ENCODE measurements around the gene SLC2A2. TPM values are rescaled to one million over a fixed set of nuclear protein-coding genes. Genes with fewer than 3 reads are reported as not detected.

SLC2A2 gene
- total RNA-seq, 1 donor from 2014 or later, result 22.4 TPM

GRCh38 chr3:171028779-171029232 is 2.3 kb upstream of the SLC2A2 start:
- DNase-seq (ENCODE audit: low spot score), result peak; percentile 14

DNA sequence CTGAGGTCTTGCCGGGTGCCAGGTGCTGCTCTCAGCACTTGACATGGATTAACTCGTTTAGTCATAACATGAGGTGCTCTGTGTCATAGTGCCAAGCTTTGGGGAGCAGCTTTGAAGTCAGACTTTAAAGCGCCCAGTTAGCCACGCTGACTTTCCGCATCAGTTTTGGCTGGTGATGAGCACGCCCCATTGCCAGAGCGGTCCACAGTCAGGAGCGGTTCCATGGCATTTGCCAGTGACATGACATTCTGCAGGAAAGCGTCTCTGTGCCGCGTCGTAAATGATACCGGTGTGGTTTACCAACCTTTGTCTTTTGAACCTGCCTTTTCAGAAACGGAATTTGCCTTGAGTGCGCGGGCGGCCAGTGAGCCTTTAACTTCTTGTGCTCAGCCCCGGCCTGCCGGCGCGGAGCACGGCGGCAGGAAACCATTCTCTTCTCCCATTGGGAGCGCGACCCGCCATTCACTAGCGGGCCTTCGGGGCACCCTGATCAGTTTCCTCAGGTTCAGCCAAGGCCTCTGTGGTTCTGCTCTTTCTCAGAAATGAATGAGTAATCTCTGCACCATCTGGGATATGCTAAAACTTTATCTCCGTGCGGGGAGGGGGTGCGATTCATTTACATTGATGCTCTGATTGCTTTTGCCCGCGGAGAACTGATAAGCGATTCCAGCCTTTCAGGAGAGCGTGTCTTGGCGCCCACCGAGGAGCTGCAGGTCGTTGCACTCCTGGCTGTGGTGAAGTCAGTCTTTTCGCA is 1.7 kb upstream of the SLC2A2 start:
- peak; percentile 57 for DNase-seq (ENCODE audit: low spot score)

DNA sequence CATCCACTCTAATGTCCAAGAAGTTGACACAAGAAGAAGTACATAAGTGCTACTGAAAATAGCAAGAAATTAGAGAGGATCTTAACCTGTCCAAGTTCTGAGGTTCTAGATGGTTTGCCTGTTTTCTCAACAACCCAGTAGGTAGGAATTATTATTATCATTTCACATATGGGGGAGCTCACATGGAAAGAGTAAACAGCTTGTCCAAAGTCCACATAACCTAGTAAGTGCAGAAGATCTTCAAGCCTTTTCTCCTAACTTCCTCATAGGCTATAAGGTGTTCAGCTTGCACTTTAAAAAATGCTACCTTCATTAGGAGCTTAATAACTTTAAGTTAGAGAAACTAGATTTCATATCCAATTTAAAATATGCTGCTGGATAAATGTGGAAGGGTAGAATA is 3.0 kb downstream of the SLC2A2 start:
- no peak for DNase-seq (ENCODE audit: low spot score)

DNA sequence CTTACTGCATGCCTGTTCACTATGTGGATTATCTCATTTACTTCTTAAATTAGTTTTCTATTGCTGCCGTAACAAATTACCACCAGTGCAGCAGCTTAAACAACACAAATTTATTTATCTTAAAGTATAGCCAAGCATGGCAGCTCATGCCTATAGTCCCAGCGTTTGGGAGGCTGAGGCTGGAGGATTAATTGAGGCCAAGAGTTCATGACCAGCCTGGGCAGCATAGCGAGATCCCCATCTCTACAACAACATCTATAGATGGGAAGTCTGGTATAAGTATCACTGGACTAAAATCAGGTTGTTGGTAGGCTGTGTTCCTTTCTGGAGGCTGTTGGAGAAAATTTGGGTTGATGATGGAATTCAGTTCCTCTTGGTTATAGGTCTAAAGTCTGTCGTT is 5.1 kb downstream of the SLC2A2 start:
- no peak for DNase-seq (ENCODE audit: low spot score)

GRCh38 chr3:171018156-171018935 is 8.2 kb downstream of the SLC2A2 start:
- no peak for DNase-seq (ENCODE audit: low spot score)

GRCh38 chr3:171013822-171014748 is 12.4 kb downstream of the SLC2A2 start:
- no peak for DNase-seq (ENCODE audit: low spot score)

DNA sequence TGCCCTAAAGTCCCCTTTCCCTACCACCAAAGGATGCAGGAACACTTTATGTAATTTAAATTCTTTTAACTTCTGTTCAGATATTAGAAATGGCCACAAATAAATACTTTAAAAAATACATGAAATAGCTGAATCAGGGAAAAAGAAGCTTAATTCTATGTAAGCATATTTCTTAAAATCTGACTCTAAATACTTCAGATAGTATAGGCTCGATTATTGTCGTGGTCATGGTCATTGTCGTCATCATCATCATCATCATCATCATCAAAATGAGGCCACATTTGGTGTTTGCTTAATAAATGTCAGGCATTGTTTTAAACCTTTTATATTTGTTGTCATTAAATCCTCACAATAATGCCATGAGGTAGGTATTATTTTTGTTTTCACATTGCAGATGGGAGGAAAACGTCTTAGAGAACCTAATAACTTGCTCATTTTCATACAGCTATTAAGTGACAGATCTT is 14.6 kb downstream of the SLC2A2 start:
- no peak for DNase-seq (ENCODE audit: low spot score)

DNA sequence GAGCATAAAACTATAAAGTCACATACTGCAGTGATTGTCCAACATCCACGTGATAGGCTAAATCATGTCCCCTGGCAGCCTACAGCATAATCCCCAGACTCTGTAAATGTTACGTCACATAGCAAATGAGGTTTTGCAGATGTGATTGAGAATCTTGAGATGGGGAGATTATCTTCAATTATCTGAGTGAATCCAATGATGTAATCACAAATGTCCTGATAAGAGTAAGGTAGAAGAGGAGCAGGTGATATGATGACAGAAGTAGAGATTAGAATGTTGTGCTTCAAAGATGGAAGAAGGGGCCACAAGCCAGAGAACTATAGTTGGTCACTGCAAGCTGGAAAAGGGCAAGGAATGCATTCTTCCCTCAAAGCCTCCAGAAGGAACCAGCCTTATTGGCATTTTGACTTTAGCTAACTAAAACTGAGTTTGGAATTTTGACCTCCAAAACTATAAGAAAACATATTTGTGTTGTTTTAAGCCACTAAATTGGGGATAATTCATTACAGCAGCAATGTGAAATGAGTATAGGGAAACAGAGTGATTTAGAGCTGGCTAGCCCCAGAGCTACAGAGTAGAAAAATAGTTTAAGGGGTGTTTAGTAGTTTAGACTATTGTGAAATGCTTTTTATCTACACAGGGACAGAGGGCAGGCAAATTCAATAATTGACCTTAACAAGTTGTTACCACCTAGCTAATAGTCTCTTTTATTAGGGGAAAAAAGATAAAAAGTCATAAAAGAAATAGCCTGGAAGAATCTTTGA is 15.2 kb downstream of the SLC2A2 start:
- DNase-seq (ENCODE audit: low spot score), result no peak

GRCh38 chr3:171007316-171007715 is 19.2 kb downstream of the SLC2A2 start:
- no peak for DNase-seq (ENCODE audit: low spot score)

DNA sequence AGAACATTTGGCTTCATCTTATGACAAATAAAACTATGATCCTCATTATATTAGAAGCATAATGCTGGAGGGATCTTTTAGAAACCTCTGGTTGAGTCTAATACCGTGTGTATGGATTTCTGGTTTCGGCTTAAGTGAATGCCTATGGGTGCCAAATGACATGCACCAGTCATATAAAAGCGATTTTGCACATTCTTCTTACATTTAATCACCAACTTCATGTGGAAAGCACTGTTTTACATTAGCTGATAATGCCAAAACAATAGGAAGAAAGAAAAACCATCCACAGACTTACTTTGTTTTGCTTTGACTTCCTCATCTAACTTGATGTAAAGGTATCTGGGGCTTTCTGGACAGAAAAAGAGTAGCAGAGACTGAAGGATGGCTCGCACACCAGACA is 20.9 kb downstream of the SLC2A2 start:
- no peak for DNase-seq (ENCODE audit: low spot score)

DNA sequence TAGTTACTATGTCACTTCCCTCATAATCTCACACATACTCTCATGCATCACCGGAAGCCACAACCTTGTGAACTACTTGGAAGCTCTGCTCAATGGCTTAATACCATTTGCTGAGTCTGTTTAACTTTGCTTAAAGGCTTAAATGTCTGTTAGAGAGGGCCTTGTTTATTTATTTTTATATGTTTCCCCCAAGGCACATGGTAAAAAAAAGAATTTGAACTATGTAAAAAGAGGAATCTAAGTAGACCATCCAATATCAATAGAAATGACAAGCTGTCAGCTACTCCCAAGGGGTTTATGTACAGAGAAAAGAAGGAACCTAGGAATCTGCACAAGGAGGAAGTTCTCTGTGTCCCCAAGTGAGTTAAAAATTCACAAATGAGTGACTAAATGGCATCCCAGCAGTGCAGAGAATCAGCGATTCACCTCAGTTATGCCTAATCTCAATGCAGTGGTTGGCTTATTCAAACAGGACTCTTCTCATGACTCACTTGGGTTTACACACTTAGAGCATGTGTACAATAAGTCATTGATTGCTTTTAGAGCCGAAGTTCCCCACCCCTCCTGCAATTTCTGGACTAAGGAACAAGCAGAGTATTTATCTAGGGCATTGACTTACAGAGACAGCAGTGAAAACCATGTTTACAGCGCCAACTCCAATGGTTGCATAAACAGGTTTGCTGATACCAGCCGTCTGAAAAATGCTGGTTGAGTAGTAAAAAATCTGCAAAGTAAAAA is 24.4 kb downstream of the SLC2A2 start:
- DNase-seq (ENCODE audit: low spot score), result peak; percentile 73

GRCh38 chr3:171001250-171001893 is 25.1 kb downstream of the SLC2A2 start:
- DNase-seq (ENCODE audit: low spot score), result peak; percentile 54

DNA sequence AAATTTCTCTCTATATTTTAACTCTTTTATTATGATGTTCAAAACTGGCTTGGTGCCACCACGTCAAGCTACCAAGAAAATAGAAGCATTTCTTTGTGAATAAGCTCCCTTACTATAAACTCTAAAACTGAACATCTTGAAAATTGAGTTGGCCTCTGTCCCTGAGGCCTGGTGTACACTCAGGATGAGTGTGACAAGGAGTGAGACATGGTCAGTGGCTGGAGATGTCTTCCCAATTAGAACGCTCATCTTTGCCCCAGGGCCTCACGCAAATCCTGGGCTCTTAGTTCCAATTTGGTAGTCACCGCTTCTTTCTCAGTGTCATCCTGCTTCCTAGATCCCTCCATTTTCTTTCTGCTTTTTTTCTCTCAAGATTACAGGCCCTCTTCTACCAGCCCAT is 26.2 kb downstream of the SLC2A2 start:
- no peak for DNase-seq (ENCODE audit: low spot score)

DNA sequence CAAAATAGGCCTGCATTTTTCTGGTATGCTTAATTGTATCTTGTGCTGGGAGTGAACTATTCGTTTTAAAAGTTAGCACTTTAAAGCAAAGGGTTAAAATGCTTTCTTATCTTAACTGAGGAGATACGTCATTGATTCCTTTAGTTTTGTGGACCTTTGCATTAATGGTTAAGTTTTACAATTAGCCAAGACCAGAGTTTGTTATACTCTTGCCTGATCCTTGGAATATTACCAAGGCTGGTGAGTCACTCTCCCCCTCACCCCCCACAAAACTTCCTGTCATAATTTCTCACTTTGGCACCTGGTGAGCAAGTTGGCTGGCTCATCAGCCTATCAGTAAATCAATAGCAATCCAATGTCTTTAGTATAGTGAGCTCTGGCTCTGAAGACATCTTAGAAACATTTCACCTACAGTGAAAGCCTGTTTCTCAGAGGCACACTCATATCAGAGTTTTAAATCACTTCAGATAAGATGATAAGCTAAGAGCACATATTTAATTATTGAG is 26.7 kb downstream of the SLC2A2 start:
- DNase-seq (ENCODE audit: low spot score), result peak; percentile 86

GRCh38 chr3:170997961-170998913 is 28.3 kb downstream of the SLC2A2 start:
- no peak for DNase-seq (ENCODE audit: low spot score)

- no peak for DNase-seq (ENCODE audit: low spot score)
These were observed 33.7 kb downstream of the SLC2A2 start for GRCh38 chr3:170992854-170993253.

DNA sequence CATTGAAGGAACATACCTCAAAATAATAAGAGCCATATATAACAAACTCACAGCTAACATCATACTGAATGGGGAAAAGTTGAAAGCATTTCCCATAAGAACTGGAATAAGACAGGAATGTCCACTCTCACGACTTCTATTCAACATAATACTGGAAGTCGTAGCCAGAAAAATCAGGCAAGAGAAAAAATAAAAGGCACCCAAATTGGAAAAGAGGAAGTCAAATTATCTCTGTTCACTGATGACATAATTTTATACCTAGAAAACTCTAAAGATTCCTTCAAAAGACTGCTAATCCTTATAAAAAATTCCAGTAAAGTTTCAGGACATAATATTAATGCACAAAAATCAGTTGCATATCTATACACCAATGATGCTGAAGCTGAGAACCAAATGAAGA is 34.9 kb downstream of the SLC2A2 start:
- no peak for DNase-seq (ENCODE audit: low spot score)

- DNase-seq (ENCODE audit: low spot score), result no peak
These were observed 37.3 kb downstream of the SLC2A2 start for GRCh38 chr3:170989100-170989648.

Data from mucosa of gallbladder (tissue), 1 donor.